M059J (cell line): ENCODE measurements around the gene RAPGEF2. TPM values are rescaled to one million over a fixed set of nuclear protein-coding genes. Genes with fewer than 3 reads are reported as not detected.
A peak's percentile ranks its signal among the peaks of the same experiment; 100 is the strongest.

Experiments
- DNase-seq: peaks from one replicate; pipeline ENCODE4 v3.0.0-alpha.2; 2012; ENCODE audit warnings: low read depth
- total RNA-seq: library from RNA; depleted of rRNA; stranded (reverse); fragments of >200 nt; shearing (Covaris generic); gene quantifications from 2 replicates; pipeline ENCODE4 v1.2.3, GENCODE V29; 2014

RAPGEF2 gene
- total RNA-seq, 1 experiment from 2014 or later, result 21.4 TPM

DNA sequence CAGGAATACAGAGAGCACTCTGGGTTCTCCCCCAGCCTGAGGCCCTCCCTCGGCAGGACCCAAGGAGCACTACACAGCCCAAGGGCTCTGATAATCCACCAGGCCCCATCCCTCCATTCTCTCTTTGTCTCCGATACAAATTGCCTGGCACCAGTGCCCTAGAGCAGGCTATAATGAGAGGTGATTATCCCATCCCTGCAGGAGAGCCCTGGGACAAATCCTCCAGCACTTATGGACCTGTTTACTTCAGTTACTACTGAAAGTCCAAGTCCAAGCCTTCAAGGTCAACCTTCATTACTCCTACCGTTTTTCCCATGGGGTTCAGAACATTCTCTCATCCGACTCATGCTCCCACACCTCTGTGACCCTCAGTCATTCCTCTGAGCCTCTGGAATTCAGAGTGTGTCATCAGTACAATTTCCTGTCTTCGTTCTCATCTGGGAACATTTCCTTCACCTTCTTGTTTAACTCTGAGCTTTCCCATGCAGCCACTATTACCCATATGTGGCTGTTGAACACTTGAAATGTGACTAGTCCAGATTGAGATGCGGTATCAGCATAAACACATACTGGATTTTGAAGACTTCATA is 299.0 kb downstream of the RAPGEF2 start:
- peak; percentile 96 for DNase-seq
